CD4-positive, alpha-beta T cell treated with Interferon gamma for 1 hour (primary cell): ENCODE data around the gene NTN4.

Experiments used
- DNase-seq: peaks from one replicate; pipeline ENCODE4 v3.0.0-alpha.2; 2020

NTN4 gene

GRCh38 chr12:95615749-95616148 is 174.8 kb downstream of the NTN4 start:
- no peak for DNase-seq

DNA sequence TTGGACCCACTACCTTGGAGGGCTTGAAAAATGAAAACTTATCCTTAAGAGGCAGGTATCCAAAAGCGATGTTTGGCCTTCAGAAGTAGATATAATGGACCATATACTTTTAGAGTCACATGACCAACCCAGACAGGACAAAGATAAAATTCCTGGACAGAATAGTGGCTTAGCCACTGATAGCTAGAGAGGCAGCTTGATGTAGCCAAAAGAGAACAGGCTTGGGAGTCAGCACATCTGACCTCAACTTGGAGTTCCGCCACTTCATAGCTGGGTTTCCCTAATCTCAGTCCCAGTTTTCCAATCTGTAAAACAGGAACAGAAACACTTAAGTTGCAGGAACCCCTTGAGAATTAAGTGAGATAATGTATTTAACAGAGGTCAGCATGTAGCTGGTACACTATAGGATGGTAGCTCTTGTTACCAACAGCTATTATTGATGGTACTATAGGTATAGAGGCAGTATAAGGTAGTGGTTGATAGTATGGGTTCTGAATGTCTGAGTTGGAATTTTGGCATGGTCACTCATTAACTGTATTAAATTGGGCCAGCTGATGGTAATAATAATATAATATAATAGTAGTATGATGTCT is 176.1 kb downstream of the NTN4 start:
- no peak for DNase-seq

DNA sequence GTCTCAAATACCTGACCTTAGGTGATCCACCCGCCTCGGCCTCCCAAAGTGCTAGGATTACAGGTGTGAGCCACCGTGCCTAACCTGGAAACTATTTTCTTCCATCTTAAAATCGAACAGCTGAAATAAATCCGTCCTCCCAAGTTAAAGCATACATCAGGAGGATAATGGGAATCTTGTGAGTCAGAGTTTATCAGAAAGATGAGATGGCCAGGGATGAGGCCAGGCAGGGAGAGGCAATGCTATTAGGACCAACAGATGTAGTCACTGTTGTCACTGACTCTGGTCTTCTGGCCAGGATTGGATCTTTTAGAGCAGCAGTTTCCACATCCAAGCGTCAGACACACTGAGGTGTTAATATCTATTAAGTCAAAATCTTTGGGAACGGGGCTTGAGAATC is 177.5 kb downstream of the NTN4 start:
- DNase-seq: no peak

- no peak for DNase-seq
These were observed 178.8 kb downstream of the NTN4 start for GRCh38 chr12:95611676-95612309.

GRCh38 chr12:95608252-95609033 is 182.1 kb downstream of the NTN4 start:
- DNase-seq: no peak
